Cardiac fibroblast (primary cell): ENCODE data around the gene MSTO1.

Experiments
- DNase-seq, 2 donors: peaks; one replicate each; pipeline versions ENCODE4 v3.0.0 to v3.0.0-alpha.2; 2010; ENCODE audit warnings: low read depth in 2 of 2
- H3K4me3 ChIP-seq, 2 donors: replicated peaks in 1 of 2; 1 replicate in 1 of 2; 2 replicates in 1 of 2; pipeline ENCODE4 v1.5.1; 2011; ENCODE audit warnings: low read depth in 2 of 2, low read length in 2 of 2, mild to moderate bottlenecking in 2 of 2, moderate library complexity in 1 of 2
- TF ChIP-seq, protein P1 (sequence below): IDR thresholded peaks from one replicate; pipeline ENCODE4 v1.5.1; 2011; ENCODE audit warnings: low read depth, mild to moderate bottlenecking, low read length, inconsistent platforms

MSTO1 gene

DNA sequence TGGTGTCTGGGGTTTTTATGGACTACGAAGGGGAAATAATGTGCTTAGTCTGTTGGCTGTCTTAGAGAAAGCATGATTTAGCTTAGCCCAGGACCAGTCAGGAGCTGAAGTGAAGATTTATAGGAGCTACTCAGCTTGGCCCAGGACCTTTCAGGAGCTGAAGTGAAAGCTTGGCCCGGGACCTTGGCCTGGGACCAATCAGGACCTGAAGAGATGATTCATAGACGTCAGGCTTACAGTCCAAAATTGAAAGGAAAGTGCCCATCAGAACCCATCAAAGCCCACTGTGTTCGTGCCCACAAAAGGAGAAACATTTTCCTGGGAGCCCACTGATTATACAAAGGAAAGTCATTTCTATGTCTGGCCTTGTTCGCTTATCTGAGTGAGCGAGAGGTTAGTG is 35.6 kb downstream of the MSTO1 start:
- DNase-seq: peak; percentile 45 to 63
- H3K4me3 ChIP-seq: no peak overlapping the region
- TF ChIP-seq, protein P1, sequence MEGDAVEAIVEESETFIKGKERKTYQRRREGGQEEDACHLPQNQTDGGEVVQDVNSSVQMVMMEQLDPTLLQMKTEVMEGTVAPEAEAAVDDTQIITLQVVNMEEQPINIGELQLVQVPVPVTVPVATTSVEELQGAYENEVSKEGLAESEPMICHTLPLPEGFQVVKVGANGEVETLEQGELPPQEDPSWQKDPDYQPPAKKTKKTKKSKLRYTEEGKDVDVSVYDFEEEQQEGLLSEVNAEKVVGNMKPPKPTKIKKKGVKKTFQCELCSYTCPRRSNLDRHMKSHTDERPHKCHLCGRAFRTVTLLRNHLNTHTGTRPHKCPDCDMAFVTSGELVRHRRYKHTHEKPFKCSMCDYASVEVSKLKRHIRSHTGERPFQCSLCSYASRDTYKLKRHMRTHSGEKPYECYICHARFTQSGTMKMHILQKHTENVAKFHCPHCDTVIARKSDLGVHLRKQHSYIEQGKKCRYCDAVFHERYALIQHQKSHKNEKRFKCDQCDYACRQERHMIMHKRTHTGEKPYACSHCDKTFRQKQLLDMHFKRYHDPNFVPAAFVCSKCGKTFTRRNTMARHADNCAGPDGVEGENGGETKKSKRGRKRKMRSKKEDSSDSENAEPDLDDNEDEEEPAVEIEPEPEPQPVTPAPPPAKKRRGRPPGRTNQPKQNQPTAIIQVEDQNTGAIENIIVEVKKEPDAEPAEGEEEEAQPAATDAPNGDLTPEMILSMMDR: no peak

DNA sequence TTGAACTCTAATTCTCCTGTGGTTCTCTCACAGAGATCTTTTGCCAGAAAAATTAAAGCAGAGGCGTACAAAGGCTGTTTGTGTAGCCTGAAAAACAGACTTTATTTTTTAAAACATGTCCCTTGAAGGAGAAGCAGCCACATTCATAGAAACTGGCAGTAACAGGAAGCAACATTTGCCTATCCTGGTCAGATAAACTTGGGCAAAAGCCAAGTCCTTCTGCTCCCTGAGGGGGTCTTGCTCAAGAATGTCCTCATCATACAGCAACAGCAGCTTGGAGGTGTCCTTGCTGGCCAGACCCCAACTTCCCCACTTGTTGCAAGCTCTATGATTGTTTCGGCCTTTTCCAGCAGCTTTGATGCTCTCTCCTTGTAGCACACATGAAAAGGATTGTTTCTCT is 36.3 kb downstream of the MSTO1 start:
- TF ChIP-seq, protein P1: no peak
- peak; percentile 74 to 76 for DNase-seq
- H3K4me3 ChIP-seq: no peak overlapping the region

DNA sequence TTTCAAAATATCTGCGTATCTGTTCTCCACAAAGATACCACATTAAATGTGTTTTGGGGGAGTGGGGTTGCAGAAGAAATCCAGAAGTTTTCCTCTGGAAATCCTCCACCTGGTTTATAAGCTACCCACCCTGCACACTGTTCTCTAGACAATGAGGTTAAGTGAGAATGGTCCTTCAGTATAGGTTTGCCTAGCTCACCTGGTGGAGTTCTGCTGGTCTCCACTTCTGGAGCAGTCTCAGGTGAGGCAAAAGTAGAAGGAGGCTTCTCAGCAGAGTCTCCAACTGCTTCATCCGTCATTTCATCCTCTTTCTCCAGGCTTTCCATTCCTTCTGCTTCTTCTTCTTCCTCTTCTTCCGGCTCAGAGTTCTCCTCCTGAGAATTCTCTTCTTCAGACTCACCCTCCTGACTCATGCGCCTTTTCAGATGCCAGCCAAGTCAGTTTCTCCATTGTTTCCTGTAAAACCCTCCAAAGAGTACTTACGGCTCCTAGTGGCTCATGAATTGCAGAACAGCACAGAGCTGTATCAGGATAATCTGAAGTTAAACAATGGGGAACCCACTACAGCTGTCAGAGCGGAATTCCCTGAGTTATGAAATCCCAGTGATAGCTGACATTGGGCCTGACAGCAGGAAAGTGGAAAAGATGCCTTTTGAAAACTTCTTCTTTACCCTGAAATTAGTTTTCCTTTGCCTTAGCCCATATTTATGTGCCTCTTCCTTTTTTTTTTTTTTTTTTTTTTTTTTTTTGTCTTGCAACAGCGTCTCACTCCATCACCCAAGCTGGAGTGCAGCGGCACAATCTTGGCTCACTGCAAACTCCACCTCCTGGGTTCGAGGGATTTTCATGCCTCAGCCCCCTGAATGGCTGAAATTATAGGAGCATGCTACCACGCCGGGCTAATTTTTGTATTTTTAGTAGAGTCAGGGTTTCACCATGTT is 38.5 kb downstream of the MSTO1 start:
- peak; percentile 95 to 96 for DNase-seq
- H3K4me3 ChIP-seq: peak overlapping the region; percentile 11 to 51
- TF ChIP-seq, protein P1: peak; percentile 66

DNA sequence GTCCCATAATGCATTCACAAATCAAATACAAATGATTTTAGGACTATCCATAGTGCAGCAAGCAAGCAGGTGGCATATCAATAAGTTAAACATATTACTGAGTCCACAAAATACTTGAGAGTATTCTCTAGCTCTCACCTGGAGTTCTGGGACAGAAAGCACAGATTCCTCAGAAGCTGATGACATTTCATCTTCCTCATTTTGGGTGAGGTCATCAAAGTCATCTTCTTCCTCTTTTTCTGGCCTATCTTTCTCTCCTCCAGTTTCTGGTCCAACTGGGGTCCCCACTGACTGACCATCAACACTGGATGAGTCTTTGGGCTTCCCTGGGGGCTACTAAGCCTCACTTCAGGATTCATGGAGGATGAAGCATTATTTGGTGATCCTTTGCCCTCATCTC is 39.7 kb downstream of the MSTO1 start:
- no peak for DNase-seq
- TF ChIP-seq, protein P1: no peak
- no peak overlapping the region for H3K4me3 ChIP-seq

DNA sequence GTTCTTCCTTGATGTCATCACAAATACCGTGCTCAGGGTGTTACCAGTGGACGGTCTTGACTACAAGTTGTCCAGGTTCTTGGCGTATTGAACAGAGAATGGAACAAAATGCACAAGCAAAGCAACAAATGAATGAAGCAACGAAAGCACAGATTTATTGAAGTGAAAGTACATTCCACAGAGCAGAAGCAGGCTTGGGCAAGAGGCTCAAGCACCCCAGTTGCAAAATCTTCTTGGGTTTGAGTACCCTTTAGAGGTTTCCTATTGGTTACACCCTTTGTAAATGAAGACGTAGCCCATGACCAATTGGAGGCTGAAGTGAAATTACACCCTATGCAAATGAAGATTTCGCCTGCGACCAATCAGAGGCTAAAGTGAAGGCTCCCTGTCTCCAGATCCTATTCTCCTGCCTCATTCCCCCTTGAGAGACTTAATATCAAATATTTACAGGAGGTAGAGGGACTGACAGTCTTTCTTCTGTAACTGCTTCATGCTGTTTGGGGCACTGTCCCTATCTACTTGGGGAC is 40.3 kb downstream of the MSTO1 start:
- TF ChIP-seq, protein P1: no peak
- no peak for DNase-seq
- no peak overlapping the region for H3K4me3 ChIP-seq

DNA sequence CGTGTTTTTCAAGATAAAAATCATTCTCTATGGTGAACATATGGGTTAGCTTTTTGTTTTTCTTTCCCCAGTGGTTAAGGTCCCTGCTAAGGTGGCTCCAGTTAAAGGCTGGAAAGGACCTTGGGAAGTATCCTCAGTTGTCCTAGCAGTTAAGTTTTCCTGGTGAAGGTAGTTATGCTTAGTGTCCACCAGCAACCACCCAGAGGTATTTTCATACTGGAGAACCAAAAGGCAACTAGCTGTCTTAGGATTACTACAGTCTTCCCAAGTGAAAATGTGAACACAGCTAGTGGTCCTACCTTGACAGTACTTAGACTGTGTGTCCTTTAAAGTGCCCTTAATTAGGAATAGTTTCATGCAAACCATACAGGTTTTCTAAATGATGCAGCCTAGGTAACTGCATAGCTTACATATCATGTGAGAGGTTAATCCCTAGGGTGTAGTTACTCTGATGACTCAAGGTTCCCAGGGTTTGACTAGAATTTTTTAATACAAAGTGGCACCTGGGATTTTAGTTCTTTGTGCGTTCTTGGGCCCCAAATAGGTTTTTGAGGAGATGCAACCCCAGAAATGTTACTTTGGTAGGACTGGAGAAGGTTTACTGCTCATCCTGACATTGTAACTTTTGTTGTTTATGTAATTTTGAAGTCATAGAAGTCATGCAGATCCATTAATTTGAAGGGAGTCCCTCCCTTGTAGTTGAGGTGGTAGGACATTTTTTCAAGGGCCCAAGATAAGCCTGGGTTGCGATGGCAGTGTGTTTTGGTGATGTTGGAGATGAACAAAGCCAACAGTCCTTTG is 42.0 kb downstream of the MSTO1 start:
- TF ChIP-seq, protein P1: no peak
- H3K4me3 ChIP-seq: no peak overlapping the region
- DNase-seq: peak in 1 of 2 donors; percentile 35
